HG02798 (cell line): Measurements from ENCODE around the gene TPCN2.
"Not testable (repeated sequence)": the region's sequence is repeated elsewhere in the genome, so short reads cannot be mapped to it uniquely, and the experiment has no call there.

ENCODE experiments used
- ATAC-seq: cut with Tn5 transposase; IDR thresholded peaks from one replicate; pipeline ENCODE4 v1.9.1; 2021; ENCODE audit warnings: mild to moderate bottlenecking; ENCODE audit not compliant: unreplicated experiment, poor library complexity

Gene TPCN2

DNA sequence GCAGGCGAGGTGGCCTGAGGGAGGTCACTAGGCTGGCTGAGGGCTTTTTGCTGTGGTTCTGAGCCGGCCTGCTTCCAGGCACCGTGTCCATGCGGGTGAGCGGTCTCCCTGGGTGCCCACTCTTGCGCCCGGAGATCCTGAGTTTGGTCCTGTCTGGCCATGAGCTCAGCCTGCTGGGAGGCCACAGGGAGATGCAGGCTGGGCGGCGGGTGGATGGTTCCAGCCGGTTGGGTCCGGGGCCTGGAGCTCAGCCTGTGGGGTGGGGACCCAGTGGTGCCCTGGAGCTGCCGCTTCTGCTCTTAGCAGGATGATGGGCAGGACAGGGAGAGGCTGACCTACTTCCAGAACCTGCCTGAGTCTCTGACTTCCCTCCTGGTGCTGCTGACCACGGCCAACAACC, 18.5 kb downstream of the TPCN2 start:
- no peak for ATAC-seq

GRCh38 chr11:69071086-69071800, 22.5 kb downstream of the TPCN2 start:
- no peak for ATAC-seq

GRCh38 chr11:69071956-69072355, 23.2 kb downstream of the TPCN2 start:
- ATAC-seq = no peak

GRCh38 chr11:69073469-69073868, 24.7 kb downstream of the TPCN2 start:
- no peak for ATAC-seq

- no peak for ATAC-seq
Observed at GRCh38 chr11:69074375-69075140, 25.8 kb downstream of the TPCN2 start.

DNA sequence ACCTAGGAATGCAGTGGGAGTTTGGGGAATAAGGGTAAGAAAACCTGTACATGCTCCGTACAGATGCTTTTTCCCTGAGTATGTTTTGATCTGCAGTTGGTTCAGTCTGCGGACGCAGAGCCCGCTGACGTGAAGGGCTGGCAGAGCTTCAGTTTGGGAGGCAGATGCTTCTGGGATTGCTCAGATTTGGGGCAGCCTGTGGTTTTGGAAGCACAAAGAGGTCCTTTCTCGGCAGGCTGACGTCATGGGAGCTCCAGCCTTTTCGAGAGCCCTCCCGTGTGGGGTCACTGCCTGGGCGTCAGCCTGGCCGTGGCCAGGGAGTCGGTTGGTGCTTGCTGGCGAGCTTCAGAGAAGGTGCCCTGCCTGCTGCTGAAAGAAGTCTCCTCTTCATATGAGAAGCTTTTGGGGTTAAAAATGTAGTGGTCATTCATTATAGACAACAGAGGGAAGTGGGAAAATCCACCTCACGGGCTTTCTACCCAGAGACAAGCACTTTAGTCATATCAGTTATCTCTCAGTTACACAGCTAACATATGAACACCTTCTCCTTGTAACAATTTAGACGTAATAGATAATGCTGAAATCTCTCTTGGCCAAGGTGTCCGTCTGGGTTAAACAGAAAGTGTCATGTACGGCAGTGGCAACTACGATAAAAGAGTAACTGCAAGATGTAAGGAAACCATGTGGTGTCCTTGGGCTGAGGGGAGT, 26.8 kb downstream of the TPCN2 start:
- ATAC-seq = no peak

DNA sequence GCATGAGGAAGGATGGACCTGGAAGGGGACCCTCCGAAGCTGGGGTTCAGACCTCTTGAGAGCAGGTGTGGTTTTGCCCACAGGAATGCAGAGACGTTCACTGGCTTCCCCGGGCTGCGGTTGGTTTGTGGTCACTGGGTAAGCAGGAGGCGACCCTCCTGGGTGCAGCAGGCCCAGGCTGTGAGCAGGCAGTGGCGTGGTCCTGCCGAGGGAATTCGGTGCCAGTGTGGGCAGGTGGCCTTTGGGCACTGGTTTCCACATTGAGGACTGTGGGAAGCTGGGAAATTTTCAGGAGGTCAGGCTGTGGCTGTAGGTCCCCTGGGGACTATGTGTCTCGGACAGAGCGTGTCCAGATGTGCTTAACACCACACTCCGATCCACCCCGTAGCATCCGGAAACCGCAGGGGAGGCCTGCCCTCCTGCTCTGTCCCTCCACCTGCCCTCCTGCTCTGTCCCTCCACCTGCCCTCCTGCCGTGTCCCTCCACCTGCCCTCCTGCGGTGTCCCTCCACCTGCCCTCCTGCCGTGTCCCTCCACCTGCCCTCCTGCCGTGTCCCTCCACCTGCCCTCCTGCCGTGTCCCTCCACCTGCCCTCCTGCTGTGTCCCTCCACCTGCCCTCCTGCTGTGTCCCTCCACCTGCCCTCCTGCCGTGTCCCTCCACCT, 27.5 kb downstream of the TPCN2 start:
- no peak for ATAC-seq

- not testable (repeated sequence) for ATAC-seq
Observed at GRCh38 chr11:69076977-69077376, 28.2 kb downstream of the TPCN2 start.

GRCh38 chr11:69078508-69078907, 29.8 kb downstream of the TPCN2 start:
- ATAC-seq = no peak

DNA sequence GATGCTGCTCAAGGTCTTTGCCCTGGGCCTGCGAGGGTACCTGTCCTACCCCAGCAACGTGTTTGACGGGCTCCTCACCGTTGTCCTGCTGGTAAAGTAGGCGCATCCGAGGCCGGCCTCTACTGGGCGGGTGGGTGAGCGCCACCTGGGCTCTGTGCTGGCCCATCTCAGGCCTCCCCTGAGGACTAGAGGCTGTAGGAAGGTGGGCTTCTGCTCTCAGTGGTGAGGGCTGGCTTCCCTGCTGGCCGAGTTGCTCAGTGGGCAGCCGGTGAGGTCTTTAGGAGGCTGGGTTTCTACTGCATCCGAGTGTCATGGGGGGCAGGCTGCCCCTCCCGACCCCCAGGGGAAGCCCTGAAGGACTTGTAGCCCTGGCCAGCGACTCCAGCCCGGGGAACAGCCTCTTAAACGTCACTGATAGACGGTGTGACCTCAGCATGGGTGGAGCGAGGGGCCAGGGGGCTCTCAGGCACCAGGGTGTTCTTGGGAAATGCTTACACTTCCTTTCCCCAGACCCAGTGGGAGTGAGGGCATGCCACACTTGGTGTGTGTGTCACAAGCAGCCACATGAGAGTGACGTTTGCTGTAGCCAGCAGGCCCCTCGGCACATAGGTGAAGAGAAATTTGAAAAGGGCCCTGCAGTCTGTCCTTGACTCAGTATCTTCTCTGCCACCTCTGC, 30.3 kb downstream of the TPCN2 start:
- ATAC-seq = no peak

- no peak for ATAC-seq
Observed at GRCh38 chr11:69079661-69080256, 31.0 kb downstream of the TPCN2 start.

GRCh38 chr11:69080257-69080995, 31.7 kb downstream of the TPCN2 start:
- no peak for ATAC-seq

- no peak for ATAC-seq
Observed at GRCh38 chr11:69081180-69081579, 32.4 kb downstream of the TPCN2 start.

GRCh38 chr11:69083531-69084247, 35.0 kb downstream of the TPCN2 start:
- ATAC-seq = no peak

- ATAC-seq = no peak
Observed at GRCh38 chr11:69084371-69084770, 35.6 kb downstream of the TPCN2 start.

DNA sequence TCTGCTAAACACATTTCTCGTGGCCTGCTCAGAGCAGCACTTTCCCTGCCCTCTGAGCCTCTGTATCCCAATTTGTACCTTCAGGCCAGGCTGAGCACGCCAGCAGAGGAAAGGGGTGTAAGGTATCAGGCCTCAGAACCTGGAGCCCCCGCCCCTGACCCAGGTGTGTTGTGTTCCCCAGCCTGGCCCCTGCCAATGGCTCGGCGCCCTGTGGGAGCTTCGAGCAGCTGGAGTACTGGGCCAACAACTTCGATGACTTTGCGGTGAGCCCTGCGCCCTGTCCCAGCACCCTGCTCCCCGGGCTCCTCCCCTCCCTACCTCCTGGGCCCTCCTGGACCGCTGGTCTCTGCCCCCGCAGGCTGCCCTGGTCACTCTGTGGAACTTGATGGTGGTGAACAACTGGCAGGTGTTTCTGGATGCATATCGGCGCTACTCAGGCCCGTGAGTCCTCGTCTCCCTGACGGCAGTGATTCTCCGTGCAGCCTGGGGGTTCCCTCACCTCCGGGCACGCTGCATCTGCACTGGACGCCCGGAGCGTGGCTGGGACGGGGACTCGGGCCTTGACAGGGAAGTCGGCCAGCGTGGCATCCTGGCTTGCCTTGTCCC, 36.9 kb downstream of the TPCN2 start:
- ATAC-seq = no peak

DNA sequence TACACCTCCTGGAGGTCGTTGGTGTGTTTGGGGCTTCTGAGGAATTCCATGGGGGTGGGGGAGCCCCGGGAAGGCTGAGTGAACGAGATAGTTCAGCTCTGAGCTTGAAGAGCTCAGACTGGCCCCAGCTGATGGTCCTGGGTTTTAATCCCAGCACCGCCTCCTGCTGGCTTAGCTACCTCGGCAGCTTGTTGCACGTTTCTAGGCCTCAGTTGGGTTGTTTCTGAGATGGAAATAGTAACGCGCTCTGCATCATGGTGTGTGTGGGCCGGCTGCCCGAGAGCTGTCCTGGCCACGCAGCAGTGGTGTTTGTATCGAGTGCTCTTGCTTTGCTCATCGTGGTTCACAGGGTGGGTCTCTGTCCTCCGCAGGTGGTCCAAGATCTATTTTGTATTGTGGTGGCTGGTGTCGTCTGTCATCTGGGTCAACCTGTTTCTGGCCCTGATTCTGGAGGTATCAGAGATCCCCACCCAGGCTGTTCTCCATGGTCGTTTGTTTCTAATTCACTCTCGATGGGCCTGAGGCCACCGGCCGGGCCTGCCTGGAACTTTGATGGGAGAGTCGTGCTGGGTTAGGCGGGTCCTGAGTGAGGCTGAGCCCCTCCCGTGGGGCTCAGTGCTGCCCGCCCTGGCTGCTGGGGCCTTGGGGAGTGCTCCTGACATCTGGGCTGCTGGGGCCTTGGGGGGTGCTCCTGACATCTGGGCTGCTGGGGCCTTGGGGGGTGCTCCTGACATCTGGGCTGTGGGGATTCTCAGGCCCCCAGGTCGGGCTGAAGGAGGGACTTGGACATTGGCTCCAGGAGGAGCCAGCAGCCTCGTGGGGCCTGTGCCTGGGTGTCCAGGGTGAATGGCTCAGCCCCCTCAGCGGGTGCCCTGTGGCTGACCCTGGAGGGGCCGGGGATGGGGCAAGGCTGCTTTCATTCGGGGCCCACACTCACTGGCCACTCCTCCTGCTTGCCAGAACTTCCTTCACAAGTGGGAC, 37.7 kb downstream of the TPCN2 start:
- no peak for ATAC-seq
